Spinal cord (tissue), 10 donors: ENCODE measurements around the gene RPL22L1. TPM values are rescaled to one million over a fixed set of nuclear protein-coding genes. Genes with fewer than 3 reads are reported as not detected.
A peak's percentile ranks its signal among the peaks of the same experiment; 100 is the strongest.
"Not testable (repeated sequence)": the region's sequence is repeated elsewhere in the genome, so short reads cannot be mapped to it uniquely, and the experiment has no call there.

Source experiments
- DNase-seq, 6 donors: peaks; one replicate each; pipeline versions ENCODE4 v3.0.0 to v3.0.0-alpha.2; 2013 to 2015; ENCODE audit warnings: low spot score in 6 of 6, low read depth in 4 of 6
- H3K27ac ChIP-seq: one replicate; pipeline ENCODE4 v1.5.1; 2013; ENCODE audit warnings: low read depth, low read length, control low read depth
- H3K27me3 ChIP-seq: one replicate; pipeline ENCODE4 v1.6.1; 2013; ENCODE audit warnings: low read length; ENCODE audit not compliant: control insufficient read depth, insufficient read depth
- H3K36me3 ChIP-seq: one replicate; pipeline ENCODE4 v1.6.1; 2013; ENCODE audit warnings: low read length; ENCODE audit not compliant: control insufficient read depth, insufficient read depth
- H3K4me1 ChIP-seq: one replicate; pipeline ENCODE4 v1.6.1; 2013; ENCODE audit warnings: low read length; ENCODE audit not compliant: control insufficient read depth, insufficient read depth
- H3K4me3 ChIP-seq: one replicate; pipeline ENCODE4 v1.5.1; 2013; ENCODE audit warnings: low read depth, low read length, control low read depth
- H3K9me3 ChIP-seq: one replicate; pipeline ENCODE4 v1.6.1; 2013; ENCODE audit warnings: low read length; ENCODE audit not compliant: control insufficient read depth, insufficient read depth
- WGBS: methylation state at CpG from one replicate; pipeline ENCODE4 v1.1.5; 2013; ENCODE audit warnings: missing lambda C conversion rate; ENCODE audit not compliant: insufficient coverage; 5-methylcytosine and 5-hydroxymethylcytosine counted together
- polyA plus RNA-seq, 2 donors: library from polyadenylated mRNA; unstranded; fragments of 120-200 nt; gene quantifications; one replicate each; pipeline ENCODE4 v1.2.1, GENCODE V29; 2013; ENCODE audit not compliant: insufficient read length in 2 of 2
- total RNA-seq, 2 donors: library from RNA; depleted of rRNA in 1 of 2; stranded (reverse); fragments of 120-200 nt in 1 of 2; fragments of >200 nt in 1 of 2; gene quantifications; one replicate each; pipeline versions ENCODE4 v1.2.3 to v1.2.4, GENCODE V29; 2013 to 2014
- donor health status: healthy.

RPL22L1 gene
- total and polyA plus RNA-seq, 4 donors, result 25.0 to 98.2 (median 29.7) TPM

DNA sequence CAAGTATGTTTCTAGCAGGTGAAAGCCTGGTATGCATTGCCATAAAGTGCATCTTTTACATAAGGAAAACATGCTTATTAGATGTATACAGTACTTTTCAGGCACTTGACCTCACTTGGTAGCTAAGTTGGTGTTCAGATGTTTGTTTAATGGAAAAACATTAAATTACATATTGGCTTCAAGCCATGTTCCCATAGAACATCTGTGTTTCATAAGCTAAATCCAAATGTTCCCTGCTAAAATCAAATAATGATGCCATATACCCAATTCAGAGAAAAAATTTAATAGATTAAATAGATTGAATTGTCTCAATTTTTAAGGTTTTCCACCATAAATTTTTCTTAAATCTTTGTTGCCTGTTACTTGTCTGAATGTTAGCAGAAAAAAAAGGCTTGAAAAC, 19.1 kb upstream of the RPL22L1 start:
- no peaks in the 10 kb centered on the region for H3K27me3 ChIP-seq
- DNase-seq, result peak in 1 of 6 donors; percentile 6
- H3K9me3 ChIP-seq, result no peaks in the 10 kb centered on the region
- no peaks in the 10 kb centered on the region for H3K4me1 ChIP-seq
- H3K4me3 ChIP-seq, result no peak overlapping the region
- no peaks in the 10 kb centered on the region for H3K36me3 ChIP-seq
- no peak overlapping the region for H3K27ac ChIP-seq

DNA sequence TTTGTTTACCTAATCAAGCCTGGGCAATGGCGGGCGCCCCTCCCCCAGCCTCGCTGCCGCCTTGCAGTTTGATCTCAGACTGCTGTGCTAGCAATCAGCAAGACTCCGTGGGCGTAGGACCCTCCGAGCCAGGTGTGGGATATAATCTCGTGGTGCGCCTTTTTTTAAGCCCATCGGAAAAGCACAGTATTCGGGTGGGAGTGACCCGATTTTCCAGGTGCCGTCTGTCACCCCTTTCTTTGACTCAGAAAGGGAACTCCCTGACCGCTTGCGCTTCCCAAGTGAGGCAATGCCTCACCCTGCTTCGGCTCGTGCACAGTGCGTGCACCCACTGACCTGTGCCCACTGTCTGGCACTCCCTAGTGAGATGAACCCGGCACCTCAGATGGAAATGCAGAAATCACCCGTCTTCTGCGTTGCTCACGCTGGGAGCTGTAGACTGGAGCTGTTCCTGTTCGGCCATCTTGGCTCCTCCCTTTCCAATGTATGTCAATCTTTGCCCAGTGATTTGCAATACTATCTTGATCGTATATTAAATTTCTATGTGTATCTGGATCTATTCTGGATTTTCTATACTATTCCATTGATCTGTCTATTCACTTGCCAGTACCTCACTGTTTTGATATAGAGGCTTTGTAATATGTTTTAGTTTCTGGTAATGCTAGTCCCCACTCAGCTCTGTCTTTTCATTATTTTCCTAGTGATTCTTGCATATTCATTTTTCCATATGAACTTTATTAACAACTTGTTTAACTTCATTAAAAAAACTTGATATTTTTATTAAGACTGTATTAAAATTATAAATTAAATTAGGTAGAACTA, 14.3 kb upstream of the RPL22L1 start:
- H3K27me3 ChIP-seq, DNase-seq, H3K4me3 ChIP-seq, H3K27ac ChIP-seq, H3K9me3 ChIP-seq, H3K36me3 ChIP-seq, H3K4me1 ChIP-seq: not testable (repeated sequence)
- WGBS, result 96% methylated on average over 14 of the region's 24 CpGs

DNA sequence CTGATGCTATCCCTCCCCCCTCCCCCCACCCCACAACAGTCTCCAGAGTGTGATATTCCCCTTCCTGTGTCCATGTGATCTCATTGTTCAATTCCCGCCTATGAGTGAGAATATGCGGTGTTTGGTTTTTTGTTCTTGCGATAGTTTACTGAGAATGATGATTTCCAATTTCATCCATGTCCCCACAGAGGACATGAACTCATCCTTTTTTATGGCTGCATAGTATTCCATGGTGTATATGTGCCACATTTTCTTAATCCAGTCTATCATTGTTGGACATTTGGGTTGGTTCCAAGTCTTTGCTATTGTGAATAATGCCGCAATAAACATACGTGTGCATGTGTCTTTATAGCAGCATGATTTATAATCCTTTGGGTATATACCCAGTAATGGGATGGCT, 8.7 kb upstream of the RPL22L1 start:
- not testable (repeated sequence) for H3K4me1 ChIP-seq, DNase-seq, H3K36me3 ChIP-seq, H3K9me3 ChIP-seq, H3K4me3 ChIP-seq, H3K27ac ChIP-seq, H3K27me3 ChIP-seq
- WGBS, result no CpG with 5 or more reads among the region's 5 CpGs

DNA sequence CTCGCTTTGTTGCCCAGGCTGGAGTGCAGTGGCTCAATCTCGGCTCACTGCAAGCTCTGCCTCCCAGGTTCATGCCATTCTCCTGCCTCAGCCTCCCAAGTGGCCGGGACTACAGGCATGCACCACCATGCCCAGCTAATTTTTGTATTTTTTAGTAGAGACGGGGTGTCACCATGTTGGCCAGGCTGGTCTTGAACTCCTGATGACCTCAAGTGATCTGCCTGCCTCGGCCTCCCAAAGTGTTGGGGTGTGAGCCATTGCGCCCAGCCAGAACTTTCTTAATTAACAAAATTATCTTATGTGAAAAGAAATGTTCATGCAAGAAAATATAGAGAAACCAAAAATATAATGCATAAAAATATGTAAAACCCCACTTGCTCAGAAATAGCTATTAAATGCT, 7.3 kb upstream of the RPL22L1 start:
- not testable (repeated sequence) for H3K27ac ChIP-seq, DNase-seq, H3K9me3 ChIP-seq, H3K27me3 ChIP-seq, H3K4me3 ChIP-seq, H3K36me3 ChIP-seq, H3K4me1 ChIP-seq
- 90% methylated on average over 2 of the region's 6 CpGs for WGBS

DNA sequence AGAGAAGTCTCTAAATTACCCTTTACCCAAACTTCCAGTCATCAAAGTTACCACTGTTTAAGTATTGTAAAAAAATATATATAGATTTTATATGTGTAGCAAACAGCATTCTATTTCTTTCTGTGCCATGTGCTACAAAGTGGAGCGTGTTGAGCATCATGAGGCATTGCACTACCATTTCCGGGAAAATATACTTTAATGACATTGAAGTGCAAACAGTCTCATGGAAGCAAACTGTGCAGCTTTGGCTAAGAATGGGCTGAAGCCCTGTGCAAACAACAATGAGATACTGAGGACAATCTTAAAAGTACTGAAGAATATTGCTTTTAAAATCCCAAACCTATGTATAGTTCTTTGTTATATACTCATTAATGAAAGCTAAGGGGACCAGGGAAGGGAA, 6.5 kb upstream of the RPL22L1 start:
- Histone ChIP-seq H3K27ac (no peak overlapping the region), H3K4me3 (no peak overlapping the region), H3K36me3 (no peaks in the 10 kb centered on the region), H3K9me3 (peaks cover 3% of the 10 kb centered on the region), H3K4me1 (no peaks in the 10 kb centered on the region), H3K27me3 (no peaks in the 10 kb centered on the region)
- 75% methylated on average over 2 of the region's 2 CpGs for WGBS
- no peak for DNase-seq

DNA sequence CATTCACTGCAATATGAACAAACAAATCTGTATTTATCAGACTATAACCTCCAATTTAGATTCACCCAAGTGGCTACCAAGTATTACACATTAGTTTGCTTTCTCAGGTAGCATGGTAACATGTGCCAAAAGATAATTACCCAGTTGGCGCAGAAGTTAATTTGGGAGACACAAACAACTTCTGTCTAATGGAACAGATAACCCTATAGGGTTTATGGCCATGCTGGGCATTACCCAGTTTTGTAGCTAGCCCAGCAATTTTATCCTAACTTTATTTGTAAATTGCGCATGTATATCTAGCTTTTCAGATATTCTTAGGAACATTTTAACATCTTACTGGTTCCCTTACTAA, 780 bp downstream of the RPL22L1 start:
- Histone ChIP-seq H3K27ac (no peak overlapping the region), H3K4me1 (peaks cover 9% of the 10 kb centered on the region), H3K27me3 (no peaks in the 10 kb centered on the region), H3K9me3 (peaks cover 1% of the 10 kb centered on the region), H3K36me3 (peaks cover 3% of the 10 kb centered on the region), H3K4me3 (peak overlapping the region; percentile 91)
- peak in 1 of 6 donors; percentile 10 for DNase-seq
- WGBS, result no CpG with 5 or more reads among the region's 2 CpGs

DNA sequence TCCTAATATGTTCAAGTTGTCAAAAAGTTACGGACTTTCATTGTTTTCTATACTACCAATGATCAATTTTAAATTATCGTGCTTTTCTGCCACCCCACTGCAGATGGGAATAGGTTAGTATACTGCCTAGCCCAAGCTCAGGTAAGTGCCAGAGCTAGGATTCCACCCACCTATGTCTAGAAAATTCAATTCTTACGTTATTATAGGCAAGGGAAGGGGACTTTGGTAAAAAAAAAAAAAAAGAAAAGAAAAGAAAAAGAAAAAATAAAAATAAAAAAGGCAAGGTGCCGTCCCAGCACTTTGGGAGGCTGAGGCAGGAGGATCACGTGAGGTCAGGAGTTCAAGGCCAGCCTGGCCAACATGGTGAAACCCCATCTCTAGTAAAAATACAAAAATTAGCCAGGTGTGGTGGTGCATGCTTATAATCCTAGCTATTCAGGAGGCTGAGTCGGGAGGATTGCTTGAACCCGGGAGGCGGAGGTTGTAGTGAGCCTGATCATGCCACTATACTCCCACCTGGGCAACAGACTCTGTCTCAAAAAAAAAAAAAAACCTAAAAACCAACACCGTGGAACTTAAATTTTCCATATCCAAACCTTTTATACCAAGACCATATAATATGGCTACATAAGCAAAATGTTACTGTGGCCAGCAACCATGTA, 1.3 kb downstream of the RPL22L1 start:
- 67% methylated on average over 1 of the region's 9 CpGs for WGBS

DNA sequence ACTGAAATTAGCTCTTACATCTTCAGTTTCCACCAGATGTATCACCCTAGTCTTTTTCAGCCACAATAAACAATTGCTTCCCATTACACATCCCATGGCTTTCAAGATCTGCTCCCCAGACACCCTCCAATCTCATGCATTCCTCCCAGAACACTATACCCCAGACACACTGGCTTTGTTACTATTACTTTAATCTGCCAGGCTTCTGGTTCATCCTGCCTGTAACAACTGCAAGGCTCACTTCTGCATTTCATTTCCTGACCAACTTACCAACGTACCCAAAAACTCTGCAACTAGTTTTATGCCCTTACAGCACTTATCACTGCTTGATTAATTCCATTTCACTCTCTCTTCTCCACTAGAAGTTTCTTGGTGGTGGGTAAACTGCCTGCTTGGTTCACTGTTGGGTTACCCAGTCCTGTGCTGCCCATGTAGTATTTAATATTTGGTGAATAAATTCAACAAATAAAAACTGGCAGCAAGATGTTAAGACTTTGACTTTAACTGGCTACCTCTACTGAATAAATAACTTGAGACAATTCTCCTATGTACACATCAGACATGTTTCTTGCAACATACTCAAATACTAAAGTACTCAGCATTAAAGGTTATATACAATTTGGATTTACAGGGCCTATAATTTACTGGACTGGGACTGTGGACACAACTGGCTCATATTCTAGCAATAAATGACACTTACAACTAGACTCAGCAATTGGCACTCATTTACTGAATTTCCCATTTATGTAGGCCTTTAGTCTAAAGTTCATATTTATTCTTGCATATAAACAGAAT, 2.7 kb downstream of the RPL22L1 start:
- no peak for DNase-seq
- Histone ChIP-seq H3K27me3 (no peaks in the 10 kb centered on the region), H3K4me1 (peaks cover 9% of the 10 kb centered on the region), H3K9me3 (no peaks in the 10 kb centered on the region), H3K27ac (no peak overlapping the region), H3K4me3 (no peak overlapping the region), H3K36me3 (peaks cover 3% of the 10 kb centered on the region)
- WGBS, result no CpG with 5 or more reads among the region's 1 CpG

More for the DNA sequence above, 1.3 kb downstream of the RPL22L1 start:
- no peaks in the 10 kb centered on the region for H3K9me3 ChIP-seq
- no peak overlapping the region for H3K27ac ChIP-seq
- no peak for DNase-seq
- H3K27me3 ChIP-seq, result no peaks in the 10 kb centered on the region
- peak overlapping the region; percentile 91 for H3K4me3 ChIP-seq
- H3K4me1 ChIP-seq, result peaks cover 9% of the 10 kb centered on the region
- peaks cover 3% of the 10 kb centered on the region for H3K36me3 ChIP-seq

DNA sequence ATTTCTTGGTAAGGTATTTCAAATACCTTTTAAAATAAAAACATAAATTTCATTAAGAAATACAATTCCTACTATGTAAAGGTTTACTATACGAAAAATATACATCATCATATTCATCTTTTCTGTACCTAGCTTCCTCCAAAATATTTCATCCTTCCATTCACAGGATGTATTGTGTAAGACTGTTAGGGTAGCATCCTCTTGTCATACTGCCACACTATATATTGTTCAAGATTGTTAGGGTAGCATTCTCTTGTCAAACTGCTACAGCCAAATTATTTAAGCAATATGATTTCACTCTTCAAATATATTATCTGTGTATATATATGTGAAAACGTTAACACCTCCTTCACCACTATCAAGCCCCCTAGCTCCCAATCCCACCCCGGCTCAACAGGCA, 3.5 kb downstream of the RPL22L1 start:
- no peak for DNase-seq
- WGBS, result no CpG with 5 or more reads among the region's 3 CpGs
- Histone ChIP-seq H3K36me3 (peaks cover 3% of the 10 kb centered on the region), H3K9me3 (no peaks in the 10 kb centered on the region), H3K4me1 (peaks cover 9% of the 10 kb centered on the region), H3K27ac (no peak overlapping the region), H3K27me3 (no peaks in the 10 kb centered on the region), H3K4me3 (no peak overlapping the region)
